K562 (cell line): ENCODE measurements around the gene GPR108. TPM values are rescaled to one million over a fixed set of nuclear protein-coding genes. Genes with fewer than 3 reads are reported as not detected.
"Not testable (repeated sequence)": the region's sequence is repeated elsewhere in the genome, so short reads cannot be mapped to it uniquely, and the experiment has no call there.

Experiments used
- ATAC-seq: fragments of 200-7000 bp; cut with Tn5 transposase; 3 replicates; pipeline ENCODE4 v1.9.1; 2020; ENCODE audit warnings: moderate library complexity
- BruUV-seq: library from RNA; stranded (reverse); fragments of 400-500 nt; replicated peaks from 2 replicates; lab custom pipeline; 2021; lab: Mats Ljungman, UMichigan
- CTCF ChIA-PET: fragments of 300-600 bp; formaldehyde crosslinking; extraction: SDS; loops from one replicate; lab custom pipeline; 2021; ENCODE audit warnings: low intra/inter-chr PET ratio; lab: Yijun Ruan, JAX
- POLR2A ChIA-PET: fragments of 300-600, 350-650 bp; sonication (Branson Sonifier 250); formaldehyde crosslinking; extraction: SDS; loops from one replicate; lab custom pipeline; 2021; ENCODE audit warnings: antibody characterized with exemption, inconsistent platforms; lab: Yijun Ruan, JAX
- DNase-seq, 4 experiments: peaks; one replicate each; pipeline versions ENCODE4 v3.0.0 to v3.0.0-alpha.2; 2011 to 2018; ENCODE audit warnings: low spot score in 3 of 4, mixed read lengths in 3 of 4; ENCODE audit errors: extremely low read depth in 1 of 4
- FAIRE-seq: peaks from 2 replicates; lab custom pipeline; 2011; peaks lifted over from hg19 to GRCh38; lab: Jason Lieb, UNC
- H2AFZ ChIP-seq: 2 replicates; pipeline ENCODE4 v1.6.0; 2011; ENCODE audit warnings: low read depth, low read length, control low read depth, inconsistent platforms
- H3K27ac ChIP-seq: fragments of 200-600 bp; 3 replicates; pipeline ENCODE4 v1.8.0; 2011; ENCODE audit warnings: low read depth, mild to moderate bottlenecking, control low read depth, inconsistent platforms, low read length, moderate library complexity, mixed read lengths; ENCODE audit errors: extremely low read depth
- H3K27me3 ChIP-seq, 2 experiments: fragments of 300-600 bp in 1 of 2; 2 replicates in 1 of 2; 3 replicates in 1 of 2; pipeline versions ENCODE4 v1.6.0 to v1.8.0; 2011; ENCODE audit warnings: inconsistent platforms in 2 of 2, low read length in 2 of 2, mild to moderate bottlenecking in 1 of 2, mixed read lengths in 1 of 2, moderate library complexity in 1 of 2; ENCODE audit not compliant: control insufficient read depth in 2 of 2, insufficient read depth in 2 of 2
- H3K36me3 ChIP-seq: fragments of 300-600 bp; 3 replicates; pipeline ENCODE4 v1.8.0; 2011; ENCODE audit warnings: mild to moderate bottlenecking, low read length, inconsistent platforms; ENCODE audit not compliant: control insufficient read depth, insufficient read depth
- H3K4me1 ChIP-seq, 2 experiments: fragments of 200-600 bp in 1 of 2; replicated peaks in 1 of 2; 2 replicates in 1 of 2; 3 replicates in 1 of 2; pipeline versions ENCODE4 v1.5.1 to v1.8.0; 2011; ENCODE audit warnings: inconsistent platforms in 2 of 2, low read length in 2 of 2, mild to moderate bottlenecking in 1 of 2, mixed read lengths in 1 of 2, moderate library complexity in 1 of 2; ENCODE audit not compliant: control insufficient read depth in 2 of 2, insufficient read depth in 2 of 2
- H3K4me2 ChIP-seq: 2 replicates; pipeline ENCODE4 v1.6.1; 2011; ENCODE audit warnings: low read length, control low read depth, inconsistent platforms, mixed read lengths; ENCODE audit not compliant: insufficient read depth
- H3K4me3 ChIP-seq: fragments of 200-600 bp; sonication (generic), shearing (Covaris generic); 2 replicates; pipeline ENCODE4 v1.5.1; 2016; ENCODE audit warnings: control low read depth, inconsistent platforms
- H3K79me2 ChIP-seq: fragments of 200-600 bp; 3 replicates; pipeline ENCODE4 v1.8.0; 2011; ENCODE audit warnings: low read length, inconsistent platforms; ENCODE audit not compliant: control insufficient read depth, insufficient read depth
- H3K9ac ChIP-seq, 2 experiments: 2 replicates each; pipeline versions ENCODE4 v1.6.0 to v1.6.1; 2011; ENCODE audit warnings: low read depth in 2 of 2, low read length in 2 of 2, control low read depth in 1 of 2, inconsistent platforms in 1 of 2, mild to moderate bottlenecking in 1 of 2, mixed read lengths in 1 of 2; ENCODE audit not compliant: insufficient read depth in 1 of 2
- H3K9me1 ChIP-seq: one replicate; pipeline ENCODE4 v1.6.0; 2011; ENCODE audit warnings: inconsistent platforms, mild to moderate bottlenecking, low read length, moderate library complexity; ENCODE audit not compliant: control insufficient read depth, insufficient read depth
- H3K9me3 ChIP-seq: replicated peaks from 2 replicates; pipeline ENCODE4 v1.5.1; 2011; ENCODE audit warnings: low read depth, low read length, inconsistent platforms; ENCODE audit not compliant: control insufficient read depth, insufficient read depth
- H4K20me1 ChIP-seq: replicated peaks from 2 replicates; pipeline ENCODE4 v1.6.1; 2011; ENCODE audit warnings: low read length, inconsistent platforms, mixed read lengths; ENCODE audit not compliant: control insufficient read depth, insufficient read depth
- TSC22D4 ChIP-seq: fragments of 450-650 bp; IDR thresholded peaks from 2 replicates; pipeline ENCODE4 v1.6.1; 2016; ENCODE audit warnings: missing genetic modification characterization, missing biosample characterization, control low read depth
- WGBS: fragments of 100-300 bp; shearing (Covaris generic); methylation state at CpG from one replicate; pipeline ENCODE4 v1.1.6; 2016; ENCODE audit warnings: low coverage, mixed read lengths; ENCODE audit not compliant: insufficient coverage; ENCODE audit errors: missing lambda C conversion rate; 5-methylcytosine and 5-hydroxymethylcytosine counted together
- in situ Hi-C: fragments of 300-500 bp; cut with MboI; formaldehyde crosslinking; loops from 4 replicates; pipeline ENCODE4 v1.15.0; 2018; ENCODE audit warnings: inconsistent platforms, mixed read lengths
- intact Hi-C: fragments of 100-400 bp; cut with micrococcal nuclease; formaldehyde crosslinking; loops from 2 replicates; pipeline ENCODE4 v1.14.2; 2022
- polyA plus RNA-seq, 8 experiments: library from polyadenylated mRNA; depleted of rRNA in 4 of 8; stranded (reverse) in 5 of 8; unstranded in 3 of 8; fragments of >200 nt; fragmentation: Nextera tagmentation in 2 of 8; fragmentation: Illumina TruSeq in 1 of 8; extraction: Ambion mirVana in 2 of 8; extraction: Trizol in 1 of 8; gene quantifications; 2 replicates each; pipeline versions ENCODE4 v1.2.1 to v1.2.3, GENCODE V29; 2011 to 2014; ENCODE audit warnings: inconsistent platforms in 1 of 8, missing spikeins in 1 of 8
- total RNA-seq, 7 experiments: library from RNA; depleted of rRNA in 6 of 7; stranded (reverse); fragments of >200 nt in 6 of 7; fragmentation: Illumina TruSeq in 2 of 7; extraction: Trizol in 2 of 7; gene quantifications; 2 replicates each; pipeline versions ENCODE4 v1.2.1 to v1.2.3, GENCODE V29; 2011 to 2021; ENCODE audit warnings: low replicate concordance in 1 of 7
- TF ChIP-seq, protein P1 (sequence below): fragments of 450-650 bp; formaldehyde crosslinking; IDR thresholded peaks from 2 replicates; pipeline ENCODE4 v1.4.0; 2020; ENCODE audit warnings: mild to moderate bottlenecking, moderate library complexity

GPR108 gene
- total and polyA plus RNA-seq, 9 of the 15 experiments (the other 6 are each of a cell fraction or from before 2014, with no cell fraction given), result 2.4 to 33.2 (median 24.4) TPM

DNA sequence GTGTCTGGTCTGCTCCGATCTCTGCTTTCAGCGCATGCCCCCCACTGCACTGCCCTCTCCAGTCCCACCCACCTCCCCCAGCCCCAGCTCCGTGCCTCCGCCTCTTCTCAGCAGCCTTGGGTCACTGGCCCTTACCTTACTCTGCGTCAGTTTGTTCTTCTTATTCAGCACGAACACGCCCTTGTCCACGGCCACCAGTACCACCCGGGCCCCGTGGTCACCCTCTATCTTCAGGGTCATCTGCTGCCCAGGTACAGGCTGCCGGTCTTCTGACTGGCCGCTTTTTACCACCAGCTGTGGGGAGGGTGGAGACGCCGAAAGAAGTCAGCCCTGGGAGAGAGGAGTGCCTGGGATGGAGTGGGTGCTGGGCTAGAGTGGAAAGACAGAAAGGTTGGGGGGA, 27.8 kb downstream of the GPR108 start (continued):
- TF ChIP-seq, protein P1, sequence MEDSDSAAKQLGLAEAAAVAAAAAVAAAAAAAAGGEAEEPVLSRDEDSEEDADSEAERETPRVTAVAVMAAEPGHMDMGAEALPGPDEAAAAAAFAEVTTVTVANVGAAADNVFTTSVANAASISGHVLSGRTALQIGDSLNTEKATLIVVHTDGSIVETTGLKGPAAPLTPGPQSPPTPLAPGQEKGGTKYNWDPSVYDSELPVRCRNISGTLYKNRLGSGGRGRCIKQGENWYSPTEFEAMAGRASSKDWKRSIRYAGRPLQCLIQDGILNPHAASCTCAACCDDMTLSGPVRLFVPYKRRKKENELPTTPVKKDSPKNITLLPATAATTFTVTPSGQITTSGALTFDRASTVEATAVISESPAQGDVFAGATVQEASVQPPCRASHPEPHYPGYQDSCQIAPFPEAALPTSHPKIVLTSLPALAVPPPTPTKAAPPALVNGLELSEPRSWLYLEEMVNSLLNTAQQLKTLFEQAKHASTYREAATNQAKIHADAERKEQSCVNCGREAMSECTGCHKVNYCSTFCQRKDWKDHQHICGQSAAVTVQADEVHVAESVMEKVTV (CRISPR knock-in tag), result no peak
- no peak for TF ChIP-seq TSC22D4 (tag)

DNA sequence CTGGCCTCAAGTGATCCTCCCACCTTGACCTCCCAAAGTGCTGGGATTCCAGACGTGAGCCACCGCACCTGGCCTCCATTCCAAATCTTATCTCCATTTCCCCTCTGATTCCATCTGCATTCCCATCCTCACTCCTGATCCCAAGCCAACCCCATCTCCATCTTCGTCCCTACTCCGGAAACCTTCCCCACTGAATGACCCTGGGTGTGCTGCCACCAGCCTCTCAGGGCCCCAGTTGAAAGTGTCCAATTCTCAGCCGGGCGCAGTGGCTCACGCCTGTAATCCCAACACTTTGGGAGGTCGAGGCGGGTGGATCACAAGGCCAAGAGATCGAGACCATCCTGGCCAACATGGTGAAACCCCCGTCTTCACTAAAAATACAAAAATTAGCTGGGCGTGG, 28.5 kb downstream of the GPR108 start:
- H3K9ac ChIP-seq, H3K79me2 ChIP-seq, H2AFZ ChIP-seq, H3K4me3 ChIP-seq, in situ Hi-C loops, POLR2A ChIA-PET, FAIRE-seq, H4K20me1 ChIP-seq, DNase-seq, H3K36me3 ChIP-seq, BruUV-seq, H3K9me3 ChIP-seq, H3K4me2 ChIP-seq, CTCF ChIA-PET, H3K27ac ChIP-seq, ATAC-seq, H3K9me1 ChIP-seq, intact Hi-C loops: not testable (repeated sequence)
- peaks cover 0 to 23% of the 10 kb centered on the region in 2 experiments; a peak in 2 of 5 replicates for H3K4me1 ChIP-seq
- H3K27me3 ChIP-seq, result peaks cover 9 to 36% of the 10 kb centered on the region in 2 experiments; a peak in 4 of 5 replicates
- 13% methylated on average over 10 of the region's 12 CpGs for WGBS
